Muscle of leg (tissue), 11 donors: ENCODE data around the gene ADAMTSL1. TPM values are rescaled to one million over a fixed set of nuclear protein-coding genes. Genes with fewer than 3 reads are reported as not detected.
A peak's percentile ranks its signal among the peaks of the same experiment; 100 is the strongest.

Experiments
- DNase-seq: peaks from one replicate; pipeline ENCODE4 v3.0.0; 2013
- H3K27ac ChIP-seq: one replicate; pipeline ENCODE4 v1.5.1; 2013; ENCODE audit warnings: mild to moderate bottlenecking, low read length, control low read depth
- H3K27me3 ChIP-seq: one replicate; pipeline ENCODE4 v1.6.1; 2013; ENCODE audit warnings: low read length; ENCODE audit not compliant: control insufficient read depth, insufficient read depth
- H3K36me3 ChIP-seq: one replicate; pipeline ENCODE4 v1.6.1; 2013; ENCODE audit warnings: low read length; ENCODE audit not compliant: control insufficient read depth, insufficient read depth
- H3K4me1 ChIP-seq: one replicate; pipeline ENCODE4 v1.6.1; 2013; ENCODE audit warnings: low read length; ENCODE audit not compliant: control insufficient read depth, insufficient read depth
- H3K4me3 ChIP-seq: one replicate; pipeline ENCODE4 v1.5.1; 2013; ENCODE audit warnings: low read length, control low read depth
- H3K9me3 ChIP-seq: replicated peaks from 2 replicates; pipeline ENCODE4 v1.6.1; 2013; ENCODE audit warnings: low read depth, low read length; ENCODE audit not compliant: control insufficient read depth
- WGBS: methylation state at CpG from one replicate; pipeline ENCODE4 v1.1.5; 2013; ENCODE audit warnings: missing lambda C conversion rate; ENCODE audit not compliant: insufficient coverage; 5-methylcytosine and 5-hydroxymethylcytosine counted together
- polyA plus RNA-seq, 8 donors: library from polyadenylated mRNA; unstranded; fragments of 120-200 nt; gene quantifications; one replicate each; pipeline versions ENCODE4 v1.2.1 to v1.2.3, GENCODE V29; 2013; ENCODE audit warnings: inconsistent platforms in 1 of 8, low replicate concordance in 1 of 8; ENCODE audit not compliant: insufficient read length in 8 of 8, insufficient read depth in 1 of 8
- total RNA-seq: library from RNA; stranded (reverse); fragments of 120-200 nt; gene quantifications from one replicate; pipeline ENCODE4 v1.2.4, GENCODE V29; 2013

The ADAMTSL1 gene
- total and polyA plus RNA-seq, 9 donors: 9.9 to 32.9 (median 20.1) TPM

- H3K27ac ChIP-seq: no peak overlapping the region
- peaks cover 2% of the 10 kb centered on the region for H3K4me1 ChIP-seq
- 38% methylated on average over 1 of the region's 5 CpGs for WGBS
Measured at GRCh38 chr9:18496256-18497000, 22.5 kb downstream of the ADAMTSL1 start.

DNA sequence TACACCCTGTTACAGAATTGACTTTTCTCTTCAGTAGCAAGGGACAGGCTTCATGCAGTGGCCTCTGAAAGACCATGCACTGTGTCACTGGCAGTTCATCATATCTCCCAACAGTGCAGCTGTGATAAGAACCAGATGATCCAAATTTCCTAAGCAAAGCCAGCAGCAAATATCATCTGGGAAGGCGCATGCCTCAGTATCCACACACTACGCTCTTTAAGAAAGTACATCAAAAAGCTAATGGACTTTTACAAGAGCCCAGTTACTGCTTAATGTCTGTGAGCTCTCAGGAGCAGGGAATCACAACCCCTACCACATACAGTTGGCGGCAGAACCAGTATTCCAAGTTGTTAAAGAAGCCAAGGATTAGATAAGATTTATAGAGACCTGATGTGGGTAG, 25.1 kb downstream of the ADAMTSL1 start:
- no peak for DNase-seq
- Histone ChIP-seq H3K4me3 (no peak overlapping the region), H3K27ac (no peak overlapping the region), H3K27me3 (no peaks in the 10 kb centered on the region), H3K36me3 (no peaks in the 10 kb centered on the region), H3K4me1 (peaks cover 2% of the 10 kb centered on the region), H3K9me3 (no peaks in the 10 kb centered on the region)
- WGBS: no CpG with 5 or more reads among the region's 3 CpGs

More at GRCh38 chr9:18496256-18497000, 22.5 kb downstream of the ADAMTSL1 start:
- Histone ChIP-seq H3K36me3 (no peaks in the 10 kb centered on the region), H3K27me3 (no peaks in the 10 kb centered on the region), H3K4me3 (no peak overlapping the region), H3K9me3 (no peaks in the 10 kb centered on the region)
- DNase-seq: peak; percentile 80

GRCh38 chr9:18499980-18500379, 26.0 kb downstream of the ADAMTSL1 start:
- Histone ChIP-seq H3K4me1 (peaks cover 2% of the 10 kb centered on the region), H3K27ac (no peak overlapping the region), H3K4me3 (no peak overlapping the region), H3K9me3 (no peaks in the 10 kb centered on the region), H3K36me3 (no peaks in the 10 kb centered on the region), H3K27me3 (no peaks in the 10 kb centered on the region)
- DNase-seq: no peak
- no CpG with 5 or more reads among the region's 1 CpG for WGBS

DNA sequence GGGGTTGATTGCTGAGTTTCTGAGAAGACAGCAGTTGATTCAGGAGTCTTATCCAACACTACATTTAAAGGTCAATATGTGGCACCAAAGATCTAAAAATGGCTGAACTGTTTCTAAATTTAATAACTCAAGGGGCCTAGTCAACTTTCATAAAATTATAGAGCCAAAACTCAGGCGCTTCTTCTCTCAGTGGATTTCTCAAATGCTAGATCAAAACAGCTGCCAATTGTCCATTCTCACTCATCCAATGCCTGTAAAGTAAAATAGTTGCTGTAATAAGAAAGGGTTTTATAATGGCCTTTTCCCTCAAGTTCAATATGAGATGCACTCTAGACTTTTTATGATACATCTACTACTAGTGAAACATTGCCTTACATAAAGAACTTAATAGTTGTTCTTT, 26.5 kb downstream of the ADAMTSL1 start:
- DNase-seq: no peak

GRCh38 chr9:18501949-18502348, 28.0 kb downstream of the ADAMTSL1 start:
- no CpG with 5 or more reads among the region's 5 CpGs for WGBS
- no peaks in the 10 kb centered on the region for H3K36me3 ChIP-seq
- no peak overlapping the region for H3K27ac ChIP-seq
- no peak for DNase-seq
- H3K4me1 ChIP-seq: peaks cover 2% of the 10 kb centered on the region
- no peaks in the 10 kb centered on the region for H3K27me3 ChIP-seq
- H3K4me3 ChIP-seq: no peak overlapping the region
- H3K9me3 ChIP-seq: no peaks in the 10 kb centered on the region

More for the DNA sequence above, 26.5 kb downstream of the ADAMTSL1 start:
- Histone ChIP-seq H3K4me3 (no peak overlapping the region), H3K36me3 (no peaks in the 10 kb centered on the region), H3K27ac (no peak overlapping the region), H3K9me3 (no peaks in the 10 kb centered on the region), H3K4me1 (peaks cover 2% of the 10 kb centered on the region), H3K27me3 (no peaks in the 10 kb centered on the region)
- WGBS: no CpG with 5 or more reads among the region's 1 CpG

- H3K27me3 ChIP-seq: no peaks in the 10 kb centered on the region
- H3K9me3 ChIP-seq: no peaks in the 10 kb centered on the region
- WGBS: no CpG with 5 or more reads among the region's 3 CpGs
- H3K4me3 ChIP-seq: no peak overlapping the region
- no peak for DNase-seq
- H3K36me3 ChIP-seq: no peaks in the 10 kb centered on the region
- H3K27ac ChIP-seq: no peak overlapping the region
- peaks cover 2% of the 10 kb centered on the region for H3K4me1 ChIP-seq
Measured at GRCh38 chr9:18502546-18502945, 28.6 kb downstream of the ADAMTSL1 start.

DNA sequence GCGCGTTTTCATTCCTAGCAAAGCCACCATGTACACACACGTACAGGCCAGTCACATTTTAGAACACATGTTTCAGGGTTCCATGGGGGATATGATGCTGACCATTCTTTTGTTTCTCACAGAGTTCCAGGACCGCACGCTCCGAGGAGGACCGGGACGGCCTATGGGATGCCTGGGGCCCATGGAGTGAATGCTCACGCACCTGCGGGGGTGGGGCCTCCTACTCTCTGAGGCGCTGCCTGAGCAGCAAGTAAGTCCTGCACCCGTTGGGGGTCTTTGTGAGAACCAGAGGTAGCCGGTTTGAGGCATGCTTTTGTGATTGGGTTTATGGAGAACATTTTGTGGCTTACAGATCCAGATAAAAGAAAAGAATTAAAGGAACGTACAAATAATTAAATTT, 30.8 kb downstream of the ADAMTSL1 start:
- Histone ChIP-seq H3K27ac (no peak overlapping the region), H3K4me3 (no peak overlapping the region), H3K27me3 (no peaks in the 10 kb centered on the region), H3K36me3 (no peaks in the 10 kb centered on the region), H3K4me1 (no peaks in the 10 kb centered on the region), H3K9me3 (peaks cover 4% of the 10 kb centered on the region)
- DNase-seq: no peak
- 73% methylated on average over 9 of the region's 14 CpGs for WGBS

DNA sequence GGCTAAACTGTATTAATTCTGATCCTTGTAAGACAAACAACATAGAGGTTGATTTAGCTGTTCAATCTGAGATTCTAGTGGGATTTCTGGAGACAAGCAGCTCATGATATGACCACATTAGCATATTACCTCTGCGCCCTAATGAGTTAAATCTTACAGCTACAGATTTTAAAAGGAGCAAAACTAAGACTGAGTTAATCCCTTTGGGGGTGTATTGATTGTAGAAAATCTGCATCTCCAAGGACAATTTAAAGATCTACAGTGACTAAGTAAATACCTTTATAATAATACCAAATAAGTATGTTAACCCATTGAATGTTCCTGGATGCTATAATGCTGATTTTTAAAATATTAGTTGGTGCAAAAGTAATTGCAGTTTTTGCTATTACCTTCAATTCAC, 33.2 kb downstream of the ADAMTSL1 start:
- Histone ChIP-seq H3K36me3 (no peaks in the 10 kb centered on the region), H3K27ac (no peak overlapping the region), H3K9me3 (peaks cover 4% of the 10 kb centered on the region), H3K4me3 (no peak overlapping the region), H3K4me1 (no peaks in the 10 kb centered on the region), H3K27me3 (no peaks in the 10 kb centered on the region)
- WGBS: no CpG with 5 or more reads among the region's 1 CpG
- no peak for DNase-seq

DNA sequence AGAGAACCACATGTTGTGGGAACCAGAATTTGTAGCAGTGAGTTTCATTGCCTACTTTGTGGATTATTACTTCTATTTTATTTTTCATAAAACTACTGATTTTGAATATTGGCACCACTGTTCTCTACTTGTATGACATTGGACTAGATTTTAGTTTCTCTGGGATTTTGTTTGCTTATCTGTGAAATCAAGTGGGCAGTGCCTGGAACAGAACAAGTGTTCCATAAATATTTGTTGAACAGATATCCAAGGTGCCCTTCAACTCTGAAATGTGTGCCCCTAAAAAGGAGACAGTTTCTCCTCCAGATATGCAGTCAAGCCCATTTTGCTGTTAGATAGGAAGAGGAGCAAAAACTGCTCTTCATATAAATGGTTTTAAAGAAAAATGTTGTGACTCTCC, 42.6 kb downstream of the ADAMTSL1 start:
- H3K4me1 ChIP-seq: peaks cover 3% of the 10 kb centered on the region
- H3K27ac ChIP-seq: no peak overlapping the region
- H3K4me3 ChIP-seq: no peak overlapping the region
- no peak for DNase-seq
- no peaks in the 10 kb centered on the region for H3K36me3 ChIP-seq
- H3K27me3 ChIP-seq: no peaks in the 10 kb centered on the region
- H3K9me3 ChIP-seq: no peaks in the 10 kb centered on the region

DNA sequence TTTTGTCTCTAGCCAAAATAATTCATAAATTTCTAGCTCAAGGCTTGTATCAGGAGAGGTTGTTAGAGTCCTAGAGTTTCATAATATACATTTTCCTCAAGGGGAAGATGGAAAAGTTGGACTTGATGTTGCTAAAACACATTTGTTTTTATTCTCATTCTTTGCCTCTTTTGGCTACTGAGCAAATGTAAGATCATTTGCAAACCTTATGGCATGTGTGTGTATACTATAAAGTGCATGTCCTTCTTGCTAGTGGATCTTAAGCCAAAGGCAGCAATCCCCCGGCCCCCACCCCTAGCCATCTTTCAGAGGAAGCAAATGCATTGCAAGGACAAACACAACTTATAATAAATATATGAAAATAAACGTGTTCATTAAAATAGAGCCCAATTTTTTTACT, 43.0 kb downstream of the ADAMTSL1 start:
- Histone ChIP-seq H3K27me3 (no peaks in the 10 kb centered on the region), H3K4me3 (no peak overlapping the region), H3K27ac (no peak overlapping the region), H3K9me3 (no peaks in the 10 kb centered on the region), H3K4me1 (peaks cover 3% of the 10 kb centered on the region), H3K36me3 (no peaks in the 10 kb centered on the region)
- no CpG with 5 or more reads among the region's 2 CpGs for WGBS
- DNase-seq: peak; percentile 93
